Heart left ventricle (tissue), 16 donors: Measurements from ENCODE around the gene TPRX1. TPM values are rescaled to one million over a fixed set of nuclear protein-coding genes. Genes with fewer than 3 reads are reported as not detected.
"Not testable (repeated sequence)": the region's sequence is repeated elsewhere in the genome, so short reads cannot be mapped to it uniquely, and the experiment has no call there.

Experiments used
- ATAC-seq, 4 donors: fragments of 200-7000 bp; cut with Tn5 transposase; one replicate each; pipeline ENCODE4 v1.9.1; 2020 to 2022; ENCODE audit warnings: moderate library complexity in 4 of 4, mild to moderate bottlenecking in 3 of 4, moderate number of reproducible peaks in 1 of 4
- DNase-seq, 5 donors: peaks; one replicate each; pipeline ENCODE4 v3.0.0-alpha.2; 2020
- H3K27ac ChIP-seq, 12 donors: fragments of 200-600 bp; sonication (generic) in 4 of 12; one replicate each; pipeline versions ENCODE4 v1.5.0 to v1.8.0; 2016 to 2022; ENCODE audit warnings: mild to moderate bottlenecking in 2 of 12
- H3K27me3 ChIP-seq, 9 donors: fragments of 200-600 bp; sonication (generic) in 2 of 9; one replicate each; pipeline versions ENCODE4 v1.5.1 to v1.8.0; 2016 to 2022; ENCODE audit warnings: mild to moderate bottlenecking in 3 of 9
- H3K36me3 ChIP-seq, 9 donors: fragments of 200-600 bp; sonication (generic) in 2 of 9; one replicate each; pipeline versions ENCODE4 v1.5.0 to v1.8.0; 2018 to 2022; ENCODE audit warnings: mild to moderate bottlenecking in 2 of 9
- H3K4me1 ChIP-seq, 12 donors: fragments of 200-600 bp; sonication (generic) in 4 of 12; one replicate each; pipeline versions ENCODE4 v1.5.0 to v1.8.0; 2016 to 2022; ENCODE audit warnings: mild to moderate bottlenecking in 3 of 12
- H3K4me3 ChIP-seq, 12 donors: fragments of 200-600 bp; sonication (generic) in 4 of 12; one replicate each; pipeline versions ENCODE4 v1.5.0 to v1.8.0; 2017 to 2022; ENCODE audit warnings: mild to moderate bottlenecking in 9 of 12, moderate library complexity in 4 of 12
- H3K9me3 ChIP-seq, 12 donors: fragments of 200-600 bp; sonication (generic) in 4 of 12; one replicate each; pipeline versions ENCODE4 v1.5.0 to v1.8.0; 2016 to 2022; ENCODE audit warnings: mild to moderate bottlenecking in 1 of 12
- CTCF ChIP-seq, 12 donors: fragments of 200-600 bp; sonication (generic) in 4 of 12; IDR thresholded peaks; one replicate each; pipeline versions ENCODE4 v1.5.0 to v1.8.0; 2018 to 2022; ENCODE audit warnings: antibody characterized with exemption in 12 of 12, mild to moderate bottlenecking in 5 of 12
- POLR2A ChIP-seq, 2 donors: fragments of 450-650 bp; IDR thresholded peaks; one replicate each; pipeline ENCODE4 v1.6.1; 2017; ENCODE audit warnings: antibody characterized with exemption in 2 of 2, mild to moderate bottlenecking in 2 of 2, moderate library complexity in 2 of 2
- WGBS, 4 donors: extraction: QIAGEN DNeasy Blood & Tissue Kit in 2 of 4; methylation state at CpG; one replicate each; pipeline versions ENCODE4 v1.1.5 to v1.1.7; 2013 to 2018; 5-methylcytosine and 5-hydroxymethylcytosine counted together
- intact Hi-C, 10 donors: fragments of 100-400 bp; cut with DNase I; formaldehyde crosslinking; loops; one replicate each; pipeline versions ENCODE4 v1.11.1 to v1.14.2; 2022
- polyA plus RNA-seq, 2 donors: library from polyadenylated mRNA; stranded (reverse); fragments of 200-250 nt; gene quantifications; one replicate each; pipeline ENCODE4 v1.2.3, GENCODE V29; 2013
- total RNA-seq, 9 donors: library from RNA; depleted of rRNA in 2 of 9; stranded (reverse); fragments of >200 nt in 2 of 9; fragmentation: NEBNext Ultra II Directional in 3 of 9; extraction: Animal tissue kit (Norgen Biotek cat#: 25700) in 3 of 9; gene quantifications; one replicate each; pipeline versions ENCODE4 v1.1.0 to v1.2.4, GENCODE V29; 2016 to 2023
- donor health status: ischemic (EF 13 %, LVEDD 7.1; RV severe dilation, severe dysfunction).
- donor health status: healthy with polysubstance abuse.
- donor health status: DM: no; HTN: yes; CAD: no.
- donor health status: DM: no; HTN: no; CAD: no.
- donor health status: ischemic (EF 25% LVEDD 6.9; RV normal size, moderate dysfunction).
- donor health status: ischemic (EF 25% LVEDD 5.7; RV mildly dilated, moderate dysfunction).
- donor health status: healthy.
- donor health status: DM: yes; HTN: yes; CAD: no.
- donor health status: ischemic (EF 35%, LVEDD 5.7; RV mildly dilated, moderate dysfunction).
- donor health status: nonischemic (EF 11% LVEDD 7.7; RV severe dilation, severe dysfunction).
- donor health status: DM: yes; HTN: yes; CAD: no.
- donor health status: PGD.
- donor health status: ischemic (EF 29% LVEDD 5.4; RV normal size, mild dysfunction).
- donor health status: nonischemic (EF 23%, LVEDD 6.1; RV moderate dilation, normal function).

The TPRX1 gene
- total and polyA plus RNA-seq, 11 donors, result not detected

GRCh38 chr19:47820410-47820809 is 16.1 kb upstream of the TPRX1 start:
- WGBS, 4 donors, result 57 to 69% (median 64%) methylated on average over 2 of the region's 2 CpGs
- Histone ChIP-seq H3K27ac (no peak overlapping the region), H3K9me3 (no peaks in the 10 kb centered on the region), H3K4me3 (no peak overlapping the region), H3K4me1 (no peaks in the 10 kb centered on the region), H3K36me3 (no peaks in the 10 kb centered on the region), H3K27me3 (peaks cover 0 to 46% (median 10%) of the 10 kb centered on the region in 9 donors)
- no peak for DNase-seq
- TF ChIP-seq POLR2A (IDR thresholded peaks at IDR 0.05) (no peak), CTCF (IDR thresholded peaks at IDR 0.05) (no peak)
- no peak for ATAC-seq
- intact Hi-C loops, result no loop called here

- ATAC-seq (no peak), DNase-seq (no peak)
- H3K27me3 ChIP-seq, result peaks cover 0 to 46% (median 10%) of the 10 kb centered on the region in 9 donors
- no peak overlapping the region for H3K27ac ChIP-seq
- WGBS, 4 donors, result 5 to 13% (median 11%) methylated on average over 10 of the region's 10 CpGs
- intact Hi-C loops, result no loop called here
- no peaks in the 10 kb centered on the region for H3K36me3 ChIP-seq
- H3K4me3 ChIP-seq, result no peak overlapping the region
- no peaks in the 10 kb centered on the region for H3K4me1 ChIP-seq
- TF ChIP-seq CTCF (IDR thresholded peaks at IDR 0.05), result no peak
- TF ChIP-seq POLR2A (IDR thresholded peaks at IDR 0.05), result no peak
- H3K9me3 ChIP-seq, result no peaks in the 10 kb centered on the region
Measured at GRCh38 chr19:47819858-47820257, 15.5 kb upstream of the TPRX1 start.

- H3K36me3 ChIP-seq, H3K4me3 ChIP-seq, ATAC-seq, H3K4me1 ChIP-seq, H3K27ac ChIP-seq, DNase-seq, intact Hi-C loops, H3K9me3 ChIP-seq: not testable (repeated sequence)
- peaks cover 0 to 46% (median 10%) of the 10 kb centered on the region in 9 donors for H3K27me3 ChIP-seq
- WGBS, 4 donors, result 86 to 96% (median 93%) methylated on average over 1 of the region's 1 CpG
Measured at GRCh38 chr19:47818221-47818620, 13.9 kb upstream of the TPRX1 start.

- H3K4me3 ChIP-seq, H3K9me3 ChIP-seq, H3K27ac ChIP-seq, H3K36me3 ChIP-seq, DNase-seq, ATAC-seq, H3K4me1 ChIP-seq, intact Hi-C loops: not testable (repeated sequence)
- peaks cover 0 to 39% (median 10%) of the 10 kb centered on the region in 9 donors for H3K27me3 ChIP-seq
- 87 to 94% (median 92%) methylated on average over 8 of the region's 8 CpGs for WGBS, 4 donors
Measured at GRCh38 chr19:47816270-47816669, 11.9 kb upstream of the TPRX1 start.

- no peak for ATAC-seq
- intact Hi-C loops, result loop anchor here in 1 of 10 donors (5.0 kb wide), 1 partner anchor 48 kb away; no protein-coding TSS in a partner anchor
- H3K27ac ChIP-seq, result no peak overlapping the region
- TF ChIP-seq CTCF (IDR thresholded peaks at IDR 0.05), result peak in 2 of 12 donors; percentile 0 to 2
- TF ChIP-seq POLR2A (IDR thresholded peaks at IDR 0.05), result no peak
- no peak overlapping the region for H3K4me3 ChIP-seq
- H3K36me3 ChIP-seq, result no peaks in the 10 kb centered on the region
- DNase-seq, result no peak
- no peaks in the 10 kb centered on the region for H3K9me3 ChIP-seq
- peaks cover 0 to 17% (median 0%) of the 10 kb centered on the region in 9 donors for H3K27me3 ChIP-seq
- H3K4me1 ChIP-seq, result no peaks in the 10 kb centered on the region
- WGBS, 4 donors, result 56 to 62% (median 59%) methylated on average over 4 to 7 of the region's 7 CpGs
Measured at GRCh38 chr19:47813995-47814328, 9.6 kb upstream of the TPRX1 start.
